ENCODE data around the gene MAFG. TPM values are rescaled to one million over a fixed set of nuclear protein-coding genes. Genes with fewer than 3 reads are reported as not detected.

The MAFG gene
- total RNA-seq, 2 donors from 2014 or later = 16.0 to 20.4 TPM

DNA sequence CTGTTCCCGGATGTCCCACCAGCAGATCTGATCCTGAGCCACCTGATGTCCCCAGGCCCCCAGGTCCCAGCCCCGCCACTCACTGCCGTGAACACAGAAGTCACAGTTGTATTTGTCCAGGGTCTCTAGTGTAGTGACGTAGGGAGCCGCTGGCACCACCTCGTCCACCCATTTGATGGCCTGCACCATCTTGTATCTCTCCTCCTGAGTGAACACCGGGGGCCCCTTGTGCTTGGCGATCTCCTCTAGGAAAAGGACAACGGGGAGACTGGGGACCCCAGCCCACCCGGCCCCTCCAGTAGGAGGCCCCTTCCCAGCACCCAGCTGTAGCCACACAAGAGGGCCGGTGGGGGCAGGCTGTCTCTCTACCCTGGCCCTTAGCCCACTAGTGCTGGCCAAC lies 18.7 kb downstream of the MAFG start:
- Histone ChIP-seq H3K9ac (ENCODE audit: low read depth in 2 of 2, low read length in 2 of 2) (no peak overlapping the region), H3K9me3 (no peaks in the 10 kb centered on the region), H3K4me1 (no peaks in the 10 kb centered on the region), H3K36me3 (peaks cover 6% of the 10 kb centered on the region), H3K4me3 (no peak overlapping the region), H3K27me3 (no peaks in the 10 kb centered on the region), H3K27ac (no peak overlapping the region)
- no peak for DNase-seq
- intact Hi-C loops (cut with DNase I) = no loop called here
- TF ChIP-seq, protein P1, sequence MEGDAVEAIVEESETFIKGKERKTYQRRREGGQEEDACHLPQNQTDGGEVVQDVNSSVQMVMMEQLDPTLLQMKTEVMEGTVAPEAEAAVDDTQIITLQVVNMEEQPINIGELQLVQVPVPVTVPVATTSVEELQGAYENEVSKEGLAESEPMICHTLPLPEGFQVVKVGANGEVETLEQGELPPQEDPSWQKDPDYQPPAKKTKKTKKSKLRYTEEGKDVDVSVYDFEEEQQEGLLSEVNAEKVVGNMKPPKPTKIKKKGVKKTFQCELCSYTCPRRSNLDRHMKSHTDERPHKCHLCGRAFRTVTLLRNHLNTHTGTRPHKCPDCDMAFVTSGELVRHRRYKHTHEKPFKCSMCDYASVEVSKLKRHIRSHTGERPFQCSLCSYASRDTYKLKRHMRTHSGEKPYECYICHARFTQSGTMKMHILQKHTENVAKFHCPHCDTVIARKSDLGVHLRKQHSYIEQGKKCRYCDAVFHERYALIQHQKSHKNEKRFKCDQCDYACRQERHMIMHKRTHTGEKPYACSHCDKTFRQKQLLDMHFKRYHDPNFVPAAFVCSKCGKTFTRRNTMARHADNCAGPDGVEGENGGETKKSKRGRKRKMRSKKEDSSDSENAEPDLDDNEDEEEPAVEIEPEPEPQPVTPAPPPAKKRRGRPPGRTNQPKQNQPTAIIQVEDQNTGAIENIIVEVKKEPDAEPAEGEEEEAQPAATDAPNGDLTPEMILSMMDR (IDR thresholded peaks at IDR 0.05) = no peak

DNA sequence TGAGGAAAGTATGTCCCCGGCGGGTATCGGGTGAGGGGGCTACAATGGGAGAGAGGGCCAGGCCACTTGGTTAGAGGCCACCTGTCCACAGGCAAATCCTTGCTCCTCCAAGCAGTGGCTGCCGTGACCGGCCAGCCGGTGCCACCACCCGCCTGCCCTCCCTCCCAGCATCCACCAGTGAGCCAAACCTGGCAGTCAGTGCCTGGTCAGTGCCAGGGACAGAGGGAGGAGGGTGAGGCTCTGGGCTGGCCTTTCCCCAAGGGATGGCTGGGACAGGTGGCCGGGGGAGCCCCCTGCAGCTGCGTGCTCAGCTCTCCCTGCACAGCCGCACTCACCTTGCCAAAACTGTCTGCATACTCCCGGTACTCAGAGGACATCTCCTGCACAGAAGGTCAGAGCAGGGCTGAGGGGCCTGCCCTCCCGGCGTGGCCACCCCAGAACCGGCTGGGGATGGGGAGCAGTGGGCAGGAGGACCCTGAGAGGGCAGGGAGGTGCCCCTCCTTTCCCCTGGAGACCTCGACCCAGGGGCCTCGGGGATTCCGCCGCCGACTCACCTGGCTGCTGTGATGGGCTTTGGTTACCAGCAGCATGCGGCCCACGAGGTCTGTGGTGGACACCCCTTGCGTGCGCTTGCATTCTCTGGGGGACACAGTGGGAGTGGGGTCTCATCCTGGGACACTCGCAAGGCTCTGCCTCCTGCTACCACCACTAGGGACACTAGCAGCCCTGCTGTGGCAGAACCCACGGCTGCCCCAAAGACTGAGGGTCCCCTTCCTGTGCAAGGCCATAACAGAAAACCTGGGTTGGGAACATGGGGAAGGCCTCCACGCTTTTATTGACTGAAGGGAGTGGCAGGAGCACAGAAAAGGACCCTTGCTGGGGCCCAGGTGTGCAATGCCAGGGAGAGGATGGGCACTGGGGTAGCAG lies 20.1 kb downstream of the MAFG start:
- DNase-seq = no peak
- Histone ChIP-seq H3K4me1 (no peaks in the 10 kb centered on the region), H3K9ac (ENCODE audit: low read depth in 2 of 2, low read length in 2 of 2) (no peak overlapping the region), H3K27ac (no peak overlapping the region), H3K9me3 (no peaks in the 10 kb centered on the region), H3K36me3 (no peaks in the 10 kb centered on the region), H3K27me3 (no peaks in the 10 kb centered on the region), H3K4me3 (no peak overlapping the region)
- intact Hi-C loops (cut with DNase I) = no loop called here
- TF ChIP-seq, protein P1 (IDR thresholded peaks at IDR 0.05) = no peak

DNA sequence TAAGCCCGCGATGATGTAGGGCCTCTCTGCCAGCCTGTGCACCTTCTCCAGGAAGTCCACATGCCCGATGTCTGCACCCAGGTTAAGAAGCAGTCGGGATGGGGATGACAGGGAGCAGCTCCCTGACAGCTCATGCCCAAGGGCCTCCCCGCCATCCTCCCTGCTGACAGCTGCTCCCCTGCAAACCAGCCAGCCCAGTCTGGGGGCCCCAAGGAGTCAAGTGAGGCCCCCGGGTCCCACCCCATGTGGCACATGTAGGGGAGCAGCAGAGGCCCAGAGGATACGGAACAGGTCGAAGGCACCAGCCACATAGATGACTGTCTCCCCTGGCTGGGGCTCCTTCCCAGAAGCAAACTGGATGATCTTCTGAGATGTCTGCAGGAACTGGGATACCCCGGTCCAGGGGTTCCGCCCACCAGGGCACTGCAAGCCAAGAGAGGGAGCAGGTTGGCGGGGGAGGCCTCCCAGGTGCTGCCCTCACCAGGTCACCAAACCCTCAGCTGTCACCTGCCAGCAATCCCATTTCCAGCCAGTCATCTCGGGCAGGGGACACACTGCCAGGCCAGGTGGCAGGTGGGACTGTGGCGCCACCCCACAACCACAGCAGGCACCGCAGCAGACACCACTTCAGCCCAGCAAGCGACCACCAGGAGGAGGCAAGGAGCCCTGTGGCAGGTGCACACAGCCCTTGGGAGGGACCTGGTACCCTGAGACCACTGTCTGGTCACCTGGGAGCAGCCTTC lies 20.9 kb downstream of the MAFG start:
- TF ChIP-seq, protein P1 (IDR thresholded peaks at IDR 0.05) = no peak
- intact Hi-C loops (cut with DNase I) = no loop called here
- H3K9me3 ChIP-seq = no peaks in the 10 kb centered on the region
- no peak for DNase-seq
- H3K9ac ChIP-seq (ENCODE audit: low read depth in 2 of 2, low read length in 2 of 2) = no peak overlapping the region
- H3K27me3 ChIP-seq = peaks cover 3% of the 10 kb centered on the region
- H3K4me1 ChIP-seq = no peaks in the 10 kb centered on the region
- H3K27ac ChIP-seq = no peak overlapping the region
- H3K4me3 ChIP-seq = no peak overlapping the region
- H3K36me3 ChIP-seq = no peaks in the 10 kb centered on the region

DNA sequence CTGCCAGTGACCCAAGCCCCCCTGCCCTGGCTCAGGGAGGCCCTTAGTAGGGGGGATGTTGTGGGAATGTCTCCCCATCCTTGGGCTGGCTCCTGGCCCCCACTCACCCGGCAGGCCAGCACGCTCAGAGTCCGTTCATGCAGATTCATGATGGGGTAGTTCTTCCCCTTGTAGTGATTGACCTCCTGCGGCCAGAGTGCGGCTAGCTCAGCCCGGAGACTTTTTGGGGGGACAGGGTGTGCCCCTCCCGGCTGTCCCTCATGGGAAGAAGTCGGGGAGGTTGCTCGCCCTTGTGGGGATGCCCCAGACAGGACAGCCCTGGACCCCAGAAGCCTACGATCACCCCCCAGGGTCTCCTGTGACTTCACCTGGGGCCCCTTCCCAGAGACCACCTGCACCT lies 21.5 kb downstream of the MAFG start:
- TF ChIP-seq, protein P1 (IDR thresholded peaks at IDR 0.05) = no peak
- Histone ChIP-seq H3K9ac (ENCODE audit: low read depth in 2 of 2, low read length in 2 of 2) (no peak overlapping the region), H3K4me3 (no peak overlapping the region), H3K4me1 (no peaks in the 10 kb centered on the region), H3K27me3 (peaks cover 4% of the 10 kb centered on the region), H3K36me3 (no peaks in the 10 kb centered on the region), H3K9me3 (no peaks in the 10 kb centered on the region), H3K27ac (no peak overlapping the region)
- intact Hi-C loops (cut with DNase I) = no loop called here
- DNase-seq = no peak

GRCh38 chr17:81905424-81905875 lies 22.1 kb downstream of the MAFG start:
- no peak overlapping the region for H3K9ac ChIP-seq (ENCODE audit: low read depth in 2 of 2, low read length in 2 of 2)
- H3K4me3 ChIP-seq = no peak overlapping the region
- no peak for DNase-seq
- H3K36me3 ChIP-seq = no peaks in the 10 kb centered on the region
- no peak overlapping the region for H3K27ac ChIP-seq
- no peaks in the 10 kb centered on the region for H3K4me1 ChIP-seq
- intact Hi-C loops (cut with DNase I) = no loop called here
- TF ChIP-seq, protein P1 (IDR thresholded peaks at IDR 0.05) = no peak
- H3K9me3 ChIP-seq = no peaks in the 10 kb centered on the region
- peaks cover 4% of the 10 kb centered on the region for H3K27me3 ChIP-seq
